IMR-90 (cell line): ENCODE measurements around the gene OSTM1. TPM values are rescaled to one million over a fixed set of nuclear protein-coding genes. Genes with fewer than 3 reads are reported as not detected.

Experiments used
- ATAC-seq: fragments of 200-7000 bp; cut with Tn5 transposase; 2 replicates; pipeline ENCODE4 v1.9.1; 2020; ENCODE audit warnings: low read depth, mild to moderate bottlenecking, moderate library complexity
- BruUV-seq: library from RNA; stranded (reverse); fragments of 400-500 nt; replicated peaks from 2 replicates; lab custom pipeline; 2021; lab: Mats Ljungman, UMichigan
- CTCF ChIA-PET: fragments of 300-600 bp; formaldehyde crosslinking; extraction: SDS; loops from one replicate; lab custom pipeline; 2021; ENCODE audit warnings: antibody characterized with exemption; lab: Yijun Ruan, JAX
- POLR2A ChIA-PET: fragments of 300-600 bp; sonication (Branson Sonifier 250); formaldehyde crosslinking; loops from one replicate; lab custom pipeline; 2022; ENCODE audit warnings: antibody characterized with exemption; ENCODE audit not compliant: unreplicated experiment; lab: Charles Lee
- DNase-seq: peaks from one replicate; pipeline ENCODE4 v3.0.0; 2013
- H2AFZ ChIP-seq: replicated peaks from 2 replicates; pipeline ENCODE3; 2013; ENCODE audit warnings: low read length, mild to moderate bottlenecking; ENCODE audit not compliant: poor library complexity
- H2AK5ac ChIP-seq: 2 replicates; pipeline ENCODE4 v1.6.1; 2013; ENCODE audit warnings: low read depth, low read length, inconsistent platforms
- H2AK9ac ChIP-seq: replicated peaks from 2 replicates; pipeline ENCODE3; 2013; ENCODE audit warnings: mild to moderate bottlenecking, low read depth, low read length, moderate library complexity; ENCODE audit not compliant: poor library complexity
- H2BK120ac ChIP-seq: 2 replicates; pipeline ENCODE4 v1.6.1; 2013; ENCODE audit warnings: low read depth, low read length, inconsistent platforms
- H2BK15ac ChIP-seq: 3 replicates; pipeline ENCODE4 v1.6.1; 2013; ENCODE audit warnings: low read depth, low read length, inconsistent platforms
- H2BK20ac ChIP-seq: 2 replicates; pipeline ENCODE4 v1.6.1; 2013; ENCODE audit warnings: low read depth, mild to moderate bottlenecking, inconsistent platforms, low read length, moderate library complexity
- H2BK5ac ChIP-seq: 2 replicates; pipeline ENCODE4 v1.6.1; 2013; ENCODE audit warnings: mild to moderate bottlenecking, low read depth, low read length, inconsistent platforms; ENCODE audit not compliant: poor library complexity, severe bottlenecking
- H3K14ac ChIP-seq: replicated peaks from 2 replicates; pipeline ENCODE4 v1.6.1; 2013; ENCODE audit warnings: low read depth, low read length, inconsistent platforms
- H3K18ac ChIP-seq: 2 replicates; pipeline ENCODE4 v1.6.1; 2013; ENCODE audit warnings: low read depth, low read length, control low read depth
- H3K23ac ChIP-seq: 2 replicates; pipeline ENCODE4 v1.6.1; 2013; ENCODE audit warnings: low read depth, low read length, inconsistent platforms
- H3K27ac ChIP-seq: 2 replicates; pipeline ENCODE4 v1.5.1; 2013; ENCODE audit warnings: mild to moderate bottlenecking, control low read depth, low read length; ENCODE audit not compliant: insufficient read depth
- H3K27me3 ChIP-seq: 2 replicates; pipeline ENCODE4 v1.6.1; 2013; ENCODE audit warnings: low read length; ENCODE audit not compliant: control insufficient read depth, insufficient read depth
- H3K36me3 ChIP-seq: 2 replicates; pipeline ENCODE4 v1.6.1; 2013; ENCODE audit warnings: low read length, mixed read lengths; ENCODE audit not compliant: control insufficient read depth, insufficient read depth
- H3K4ac ChIP-seq: 2 replicates; pipeline ENCODE4 v1.6.1; 2013; ENCODE audit warnings: low read depth, low read length, inconsistent platforms
- H3K4me1 ChIP-seq: 2 replicates; pipeline ENCODE4 v1.6.1; 2013; ENCODE audit warnings: low read length, mixed read lengths; ENCODE audit not compliant: control insufficient read depth, insufficient read depth
- H3K4me2 ChIP-seq: 2 replicates; pipeline ENCODE4 v1.6.1; 2013; ENCODE audit warnings: low read depth, mild to moderate bottlenecking, control low read depth, low read length, moderate library complexity
- H3K4me3 ChIP-seq: 2 replicates; pipeline ENCODE4 v1.5.1; 2013; ENCODE audit warnings: low read depth, mild to moderate bottlenecking, control low read depth, low read length, moderate library complexity; ENCODE audit not compliant: insufficient read depth
- H3K56ac ChIP-seq: 2 replicates; pipeline ENCODE4 v1.6.1; 2013; ENCODE audit warnings: low read length, inconsistent platforms; ENCODE audit not compliant: insufficient read depth; ENCODE audit errors: extremely low read depth
- H3K79me1 ChIP-seq, 2 experiments: 2 replicates each; pipeline ENCODE4 v1.6.1; 2013; ENCODE audit warnings: low read length in 2 of 2, inconsistent platforms in 1 of 2, low read depth in 1 of 2
- H3K9ac ChIP-seq: 2 replicates; pipeline ENCODE4 v1.6.1; 2013; ENCODE audit warnings: low read depth, low read length, control low read depth
- H3K9me1 ChIP-seq: 2 replicates; pipeline ENCODE4 v1.6.1; 2013; ENCODE audit warnings: low read length, inconsistent platforms; ENCODE audit not compliant: insufficient read depth
- H3K9me3 ChIP-seq: 2 replicates; pipeline ENCODE4 v1.6.1; 2013; ENCODE audit warnings: low read length; ENCODE audit not compliant: control insufficient read depth, insufficient read depth
- H4K20me1 ChIP-seq: 2 replicates; pipeline ENCODE4 v1.6.1; 2013; ENCODE audit warnings: low read length, inconsistent platforms; ENCODE audit not compliant: insufficient read depth
- H4K5ac ChIP-seq: 2 replicates; pipeline ENCODE4 v1.6.1; 2013; ENCODE audit warnings: mild to moderate bottlenecking, low read depth, low read length, control low read depth
- H4K8ac ChIP-seq, 2 experiments: 2 replicates each; pipeline ENCODE4 v1.6.1; 2013; ENCODE audit warnings: low read depth in 2 of 2, low read length in 2 of 2, control low read depth in 1 of 2, inconsistent platforms in 1 of 2
- H4K91ac ChIP-seq: 2 replicates; pipeline ENCODE4 v1.6.1; 2013; ENCODE audit warnings: low read depth, low read length, inconsistent platforms; ENCODE audit not compliant: insufficient read depth
- BHLHE40 ChIP-seq: fragments of 150-350 bp; IDR thresholded peaks from 2 replicates; pipeline ENCODE4 v1.6.1; 2016; ENCODE audit warnings: mild to moderate bottlenecking, low read depth, low read length
- CHD1 ChIP-seq: IDR thresholded peaks from 2 replicates; pipeline ENCODE4 v1.6.1; 2012; ENCODE audit warnings: low read depth, low read length, improper control_type of control experiment
- MAFK ChIP-seq: IDR thresholded peaks from 2 replicates; pipeline ENCODE4 v1.6.1; 2012; ENCODE audit warnings: low read depth, low read length, improper control_type of control experiment
- MAZ ChIP-seq: IDR thresholded peaks from 2 replicates; pipeline ENCODE4 v1.6.1; 2012; ENCODE audit warnings: low read depth, mild to moderate bottlenecking, low read length, improper control_type of control experiment, moderate library complexity, borderline replicate concordance
- MXI1 ChIP-seq: IDR thresholded peaks from 2 replicates; pipeline ENCODE4 v1.6.1; 2012; ENCODE audit warnings: low read depth, mild to moderate bottlenecking, low read length, moderate library complexity, borderline replicate concordance
- NFE2L2 ChIP-seq: fragments of 150-350 bp; IDR thresholded peaks from 2 replicates; pipeline ENCODE4 v1.6.1; 2016; ENCODE audit warnings: low read depth, mild to moderate bottlenecking, low read length
- POLR2A ChIP-seq: IDR thresholded peaks from 2 replicates; pipeline ENCODE4 v1.6.1; 2012; ENCODE audit warnings: mild to moderate bottlenecking, low read depth, low read length
- RAD21 ChIP-seq: IDR thresholded peaks from 2 replicates; pipeline ENCODE4 v1.6.1; 2012; ENCODE audit warnings: low read length, improper control_type of control experiment
- RCOR1 ChIP-seq: IDR thresholded peaks from 2 replicates; pipeline ENCODE4 v1.6.1; 2012; ENCODE audit warnings: mild to moderate bottlenecking, low read length, improper control_type of control experiment; ENCODE audit not compliant: insufficient replicate concordance
- WGBS, 2 experiments: methylation state at CpG; one replicate each; pipeline versions ENCODE4 v1.1.5 to v1.1.7; 2013; ENCODE audit warnings: missing lambda C conversion rate in 2 of 2; ENCODE audit not compliant: insufficient read length in 1 of 2; ENCODE audit errors: extremely low coverage in 2 of 2; 5-methylcytosine and 5-hydroxymethylcytosine counted together
- dilution Hi-C: fragments of 300-500 bp; cut with HindIII; formaldehyde crosslinking; loops from one replicate; pipeline ENCODE4 v1.14.3; 2018; ENCODE audit warnings: low sequenced_read_pairs; ENCODE audit not compliant: unreplicated experiment
- in situ Hi-C: fragments of 300-500 bp; cut with MboI; formaldehyde crosslinking; loops from 3 replicates; pipeline ENCODE4 v1.14.3; 2019; ENCODE audit warnings: low sequenced_read_pairs, inconsistent platforms, mixed read lengths
- intact Hi-C: fragments of 100-400 bp; cut with micrococcal nuclease; formaldehyde crosslinking; loops from 2 replicates; pipeline ENCODE4 v1.10.0; 2022
- polyA plus RNA-seq, 3 experiments: library from polyadenylated mRNA; depleted of rRNA; stranded (reverse); fragments of >200 nt; gene quantifications; 2 replicates each; pipeline ENCODE4 v1.2.3, GENCODE V29; 2012; ENCODE audit warnings: low replicate concordance in 1 of 3
- total RNA-seq: library from RNA; depleted of rRNA; stranded (reverse); fragments of >200 nt; gene quantifications from 2 replicates; pipeline ENCODE4 v1.2.3, GENCODE V29; 2012
- TF ChIP-seq, protein P1 (sequence below): conservative IDR thresholded peaks from 2 replicates; pipeline ENCODE4 v1.5.1; 2012; ENCODE audit warnings: mild to moderate bottlenecking, low read depth, low read length, improper control_type of control experiment
- TF ChIP-seq, protein P2 (sequence below): fragments of 150-350 bp; IDR thresholded peaks from 2 replicates; pipeline ENCODE4 v1.6.1; 2017; ENCODE audit warnings: mild to moderate bottlenecking, antibody characterized with exemption, low read length, low read depth
- TF ChIP-seq, protein P3 (sequence below): fragments of 150-350 bp; IDR thresholded peaks from 2 replicates; pipeline ENCODE4 v1.6.1; 2016; ENCODE audit warnings: low read depth, mild to moderate bottlenecking, low read length, moderate library complexity, borderline replicate concordance

OSTM1 gene
- total and polyA plus RNA-seq, 2 of the 4 experiments (the other 2 are of a cell fraction): 8.0 to 24.7 TPM

DNA sequence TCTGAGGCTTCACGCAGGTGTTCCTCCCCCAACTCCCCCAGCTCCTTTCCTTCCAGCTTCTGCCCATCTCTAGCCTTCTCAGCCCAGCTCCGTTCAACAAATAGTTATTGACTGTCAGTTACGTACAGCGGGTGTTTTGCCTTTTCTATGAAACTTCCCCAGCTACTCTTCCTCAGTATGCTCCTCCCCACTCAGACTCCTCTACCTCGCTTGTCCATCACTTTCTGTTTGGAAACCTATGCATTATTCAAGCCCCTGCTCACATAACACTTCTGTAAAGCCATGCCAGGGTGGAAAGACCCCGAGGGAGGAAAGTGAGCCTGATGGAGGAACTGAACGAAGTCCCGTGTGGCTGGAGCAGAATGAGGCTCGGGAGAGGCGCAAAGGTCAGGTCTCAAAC, 47.1 kb upstream of the OSTM1 start:
- Histone ChIP-seq H2AK9ac (no peak overlapping the region), H3K9me1 (no peaks in the 10 kb centered on the region), H3K23ac (no peak overlapping the region), H3K4me1 (no peaks in the 10 kb centered on the region; the same call in 1 of the 2 replicates), H3K56ac (no peak overlapping the region), H3K79me1 (no peaks in the 10 kb centered on the region), H3K27me3 (peaks cover 88% of the 10 kb centered on the region), H3K9me3 (peaks cover 6% of the 10 kb centered on the region), H2BK5ac (no peak overlapping the region), H3K14ac (no peak overlapping the region), H3K4me3 (no peak overlapping the region), H2BK120ac (no peak overlapping the region), H3K4me2 (no peak overlapping the region), H2AFZ (no peak overlapping the region), H3K18ac (no peak overlapping the region), H3K27ac (no peak overlapping the region), H4K91ac (no peak overlapping the region), H3K9ac (no peak overlapping the region), H3K36me3 (no peaks in the 10 kb centered on the region), H4K8ac (no peak overlapping the region), H4K5ac (no peak overlapping the region), H2AK5ac (no peak overlapping the region), H3K4ac (no peak overlapping the region), H2BK20ac (no peak overlapping the region), H4K20me1 (no peaks in the 10 kb centered on the region), H2BK15ac (no peak overlapping the region)
- in situ Hi-C loops (no loop called here), dilution Hi-C loops (no loop called here), intact Hi-C loops (no loop called here)
- no peak for TF ChIP-seq MAFK
- no peak for TF ChIP-seq RAD21
- no peak for TF ChIP-seq MXI1
- TF ChIP-seq NFE2L2: no peak
- no peak for TF ChIP-seq BHLHE40
- TF ChIP-seq, protein P1, sequence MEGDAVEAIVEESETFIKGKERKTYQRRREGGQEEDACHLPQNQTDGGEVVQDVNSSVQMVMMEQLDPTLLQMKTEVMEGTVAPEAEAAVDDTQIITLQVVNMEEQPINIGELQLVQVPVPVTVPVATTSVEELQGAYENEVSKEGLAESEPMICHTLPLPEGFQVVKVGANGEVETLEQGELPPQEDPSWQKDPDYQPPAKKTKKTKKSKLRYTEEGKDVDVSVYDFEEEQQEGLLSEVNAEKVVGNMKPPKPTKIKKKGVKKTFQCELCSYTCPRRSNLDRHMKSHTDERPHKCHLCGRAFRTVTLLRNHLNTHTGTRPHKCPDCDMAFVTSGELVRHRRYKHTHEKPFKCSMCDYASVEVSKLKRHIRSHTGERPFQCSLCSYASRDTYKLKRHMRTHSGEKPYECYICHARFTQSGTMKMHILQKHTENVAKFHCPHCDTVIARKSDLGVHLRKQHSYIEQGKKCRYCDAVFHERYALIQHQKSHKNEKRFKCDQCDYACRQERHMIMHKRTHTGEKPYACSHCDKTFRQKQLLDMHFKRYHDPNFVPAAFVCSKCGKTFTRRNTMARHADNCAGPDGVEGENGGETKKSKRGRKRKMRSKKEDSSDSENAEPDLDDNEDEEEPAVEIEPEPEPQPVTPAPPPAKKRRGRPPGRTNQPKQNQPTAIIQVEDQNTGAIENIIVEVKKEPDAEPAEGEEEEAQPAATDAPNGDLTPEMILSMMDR: no peak
- no peak for TF ChIP-seq RCOR1
- TF ChIP-seq, protein P2, sequence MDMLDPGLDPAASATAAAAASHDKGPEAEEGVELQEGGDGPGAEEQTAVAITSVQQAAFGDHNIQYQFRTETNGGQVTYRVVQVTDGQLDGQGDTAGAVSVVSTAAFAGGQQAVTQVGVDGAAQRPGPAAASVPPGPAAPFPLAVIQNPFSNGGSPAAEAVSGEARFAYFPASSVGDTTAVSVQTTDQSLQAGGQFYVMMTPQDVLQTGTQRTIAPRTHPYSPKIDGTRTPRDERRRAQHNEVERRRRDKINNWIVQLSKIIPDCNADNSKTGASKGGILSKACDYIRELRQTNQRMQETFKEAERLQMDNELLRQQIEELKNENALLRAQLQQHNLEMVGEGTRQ: no peak
- TF ChIP-seq, protein P3, sequence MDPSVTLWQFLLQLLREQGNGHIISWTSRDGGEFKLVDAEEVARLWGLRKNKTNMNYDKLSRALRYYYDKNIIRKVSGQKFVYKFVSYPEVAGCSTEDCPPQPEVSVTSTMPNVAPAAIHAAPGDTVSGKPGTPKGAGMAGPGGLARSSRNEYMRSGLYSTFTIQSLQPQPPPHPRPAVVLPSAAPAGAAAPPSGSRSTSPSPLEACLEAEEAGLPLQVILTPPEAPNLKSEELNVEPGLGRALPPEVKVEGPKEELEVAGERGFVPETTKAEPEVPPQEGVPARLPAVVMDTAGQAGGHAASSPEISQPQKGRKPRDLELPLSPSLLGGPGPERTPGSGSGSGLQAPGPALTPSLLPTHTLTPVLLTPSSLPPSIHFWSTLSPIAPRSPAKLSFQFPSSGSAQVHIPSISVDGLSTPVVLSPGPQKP: no peak
- no peak for TF ChIP-seq CHD1
- TF ChIP-seq MAZ: no peak
- no peak for TF ChIP-seq POLR2A
- BruUV-seq: no TSS peak
- ATAC-seq: no peak
- DNase-seq: no peak
- 29% methylated on average over 1 of the region's 10 CpGs; no CpG with 5 or more reads in 1 of the 2 experiments for WGBS, 2 experiments
- ChIA-PET CTCF (interaction anchor here (1.2 kb wide), 1 partner anchor 12 kb away, joined by 3 read pairs; no protein-coding TSS in a partner anchor), POLR2A (no interaction called here)
